HEK293 (cell line): Measurements from ENCODE around the gene SPEM3.

Experiments used
- EGR2 ChIP-seq: fragments of 450-650 bp; formaldehyde crosslinking; IDR thresholded peaks from 2 replicates; pipeline ENCODE4 v1.5.1; 2016; ENCODE audit warnings: low read depth, missing biosample characterization, missing genetic modification characterization
- GFI1B ChIP-seq: fragments of 450-650 bp; formaldehyde crosslinking; IDR thresholded peaks from 2 replicates; pipeline ENCODE4 v1.5.1; 2016; ENCODE audit warnings: missing biosample characterization, missing genetic modification characterization
- KLF1 ChIP-seq: fragments of 450-650 bp; formaldehyde crosslinking; IDR thresholded peaks from 2 replicates; pipeline ENCODE4 v1.5.1; 2016; ENCODE audit warnings: missing biosample characterization, missing genetic modification characterization
- SCRT1 ChIP-seq: fragments of 450-650 bp; formaldehyde crosslinking; IDR thresholded peaks from 2 replicates; pipeline ENCODE4 v1.5.1; 2016; ENCODE audit warnings: missing biosample characterization, missing genetic modification characterization, borderline replicate concordance
- YY1 ChIP-seq: fragments of 450-650 bp; formaldehyde crosslinking; IDR thresholded peaks from 2 replicates; pipeline ENCODE4 v1.5.1; 2018; ENCODE audit warnings: missing biosample characterization, missing genetic modification characterization
- ZBTB20 ChIP-seq: fragments of 450-650 bp; formaldehyde crosslinking; IDR thresholded peaks from 2 replicates; pipeline ENCODE4 v1.5.1; 2016; ENCODE audit warnings: missing biosample characterization, missing genetic modification characterization
- ZBTB26 ChIP-seq: fragments of 450-650 bp; formaldehyde crosslinking; optimal IDR thresholded peaks from 2 replicates; pipeline ENCODE3; 2016; ENCODE audit warnings: missing biosample characterization, mild to moderate bottlenecking, missing genetic modification characterization
- ZBTB49 ChIP-seq: fragments of 450-650 bp; formaldehyde crosslinking; IDR thresholded peaks from 2 replicates; pipeline ENCODE4 v1.5.1; 2016; ENCODE audit warnings: missing biosample characterization, missing genetic modification characterization, low read depth
- ZBTB7A ChIP-seq: fragments of 450-650 bp; formaldehyde crosslinking; IDR thresholded peaks from 2 replicates; pipeline ENCODE4 v1.5.1; 2016; ENCODE audit warnings: low read depth, missing biosample characterization, missing genetic modification characterization
- ZFP37 ChIP-seq: fragments of 450-650 bp; formaldehyde crosslinking; IDR thresholded peaks from 2 replicates; pipeline ENCODE4 v1.5.1; 2016; ENCODE audit warnings: missing biosample characterization, missing genetic modification characterization
- ZNF112 ChIP-seq: fragments of 450-650 bp; formaldehyde crosslinking; IDR thresholded peaks from 2 replicates; pipeline ENCODE4 v1.5.0; 2017; ENCODE audit warnings: missing biosample characterization, missing genetic modification characterization
- ZNF140 ChIP-seq: fragments of 450-650 bp; formaldehyde crosslinking; IDR thresholded peaks from 2 replicates; pipeline ENCODE4 v1.5.1; 2016; ENCODE audit warnings: missing biosample characterization, missing genetic modification characterization
- ZNF169 ChIP-seq: fragments of 450-650 bp; formaldehyde crosslinking; IDR thresholded peaks from 2 replicates; pipeline ENCODE4 v1.5.1; 2016; ENCODE audit warnings: missing biosample characterization, missing genetic modification characterization
- ZNF18 ChIP-seq: fragments of 450-650 bp; formaldehyde crosslinking; IDR thresholded peaks from 2 replicates; pipeline ENCODE4 v1.5.1; 2016; ENCODE audit warnings: missing biosample characterization, missing genetic modification characterization
- ZNF211 ChIP-seq: fragments of 450-650 bp; formaldehyde crosslinking; IDR thresholded peaks from 2 replicates; pipeline ENCODE4 v1.5.1; 2016; ENCODE audit warnings: low read depth, missing biosample characterization, missing genetic modification characterization
- ZNF221 ChIP-seq: fragments of 450-650 bp; formaldehyde crosslinking; IDR thresholded peaks from 2 replicates; pipeline ENCODE4 v1.5.1; 2017; ENCODE audit warnings: missing biosample characterization, missing genetic modification characterization, borderline replicate concordance
- ZNF510 ChIP-seq: fragments of 450-650 bp; formaldehyde crosslinking; IDR thresholded peaks from 2 replicates; pipeline ENCODE4 v1.5.1; 2018; ENCODE audit warnings: mild to moderate bottlenecking, missing genetic modification characterization, missing biosample characterization; ENCODE audit not compliant: insufficient replicate concordance
- ZNF529 ChIP-seq: fragments of 450-650 bp; formaldehyde crosslinking; IDR thresholded peaks from 2 replicates; pipeline ENCODE4 v1.5.1; 2017; ENCODE audit warnings: missing genetic modification characterization, missing biosample characterization; ENCODE audit not compliant: insufficient replicate concordance
- ZNF530 ChIP-seq: fragments of 450-650 bp; formaldehyde crosslinking; IDR thresholded peaks from 2 replicates; pipeline ENCODE4 v1.5.1; 2016; ENCODE audit warnings: low read depth, missing biosample characterization, missing genetic modification characterization
- ZNF544 ChIP-seq: fragments of 450-650 bp; formaldehyde crosslinking; IDR thresholded peaks from 2 replicates; pipeline ENCODE4 v1.5.0; 2017; ENCODE audit warnings: missing biosample characterization, missing genetic modification characterization
- ZNF560 ChIP-seq: fragments of 450-650 bp; formaldehyde crosslinking; IDR thresholded peaks from 2 replicates; pipeline ENCODE4 v1.5.1; 2017; ENCODE audit warnings: missing biosample characterization, missing genetic modification characterization, borderline replicate concordance
- ZNF561 ChIP-seq: fragments of 450-650 bp; IDR thresholded peaks from 2 replicates; pipeline ENCODE4 v1.5.1; 2018; ENCODE audit warnings: missing biosample characterization, missing genetic modification characterization, borderline replicate concordance
- ZNF600 ChIP-seq: fragments of 450-650 bp; formaldehyde crosslinking; IDR thresholded peaks from 2 replicates; pipeline ENCODE4 v1.5.1; 2016; ENCODE audit warnings: missing biosample characterization, missing genetic modification characterization
- TF ChIP-seq, protein P1 (sequence below): fragments of 450-650 bp; formaldehyde crosslinking; IDR thresholded peaks from 2 replicates; pipeline ENCODE4 v1.5.1; 2016; ENCODE audit warnings: missing biosample characterization, missing genetic modification characterization
- TF ChIP-seq, protein P2 (sequence below): fragments of 450-650 bp; formaldehyde crosslinking; IDR thresholded peaks from 2 replicates; pipeline ENCODE4 v1.5.1; 2016; ENCODE audit warnings: missing biosample characterization, missing genetic modification characterization
- TF ChIP-seq, protein P3 (sequence below): fragments of 450-650 bp; formaldehyde crosslinking; IDR thresholded peaks from 2 replicates; pipeline ENCODE4 v1.5.1; 2016; ENCODE audit warnings: missing biosample characterization, missing genetic modification characterization
- TF ChIP-seq, protein P4 (sequence below): fragments of 450-650 bp; formaldehyde crosslinking; IDR thresholded peaks from 2 replicates; pipeline ENCODE4 v1.5.1; 2016; ENCODE audit warnings: missing biosample characterization, missing genetic modification characterization
- TF ChIP-seq, protein P5 (sequence below): fragments of 450-650 bp; formaldehyde crosslinking; IDR thresholded peaks from 2 replicates; pipeline ENCODE4 v1.5.1; 2016; ENCODE audit warnings: missing biosample characterization, missing genetic modification characterization

SPEM3 gene

GRCh38 chr17:7480089-7480384 is 51.4 kb downstream of the SPEM3 start (continued):
- TF ChIP-seq ZBTB26 (tag by site-specific recombination) (peak; percentile 26), ZNF169 (tag by site-specific recombination) (no peak), EGR2 (tag by site-specific recombination) (no peak), ZBTB20 (tag by site-specific recombination) (peak; percentile 81; the same call in 1 of the 2 replicates), ZNF211 (tag by site-specific recombination) (no peak), ZNF18 (0 out of 2 replicates have a peak, but pooled peaks have one; percentile 53), ZNF530 (no peak), ZNF560 (tag by site-specific recombination) (no peak), KLF1 (tag by site-specific recombination) (0 out of 2 replicates have a peak, but pooled peaks have one; percentile 4), ZNF221 (tag by site-specific recombination) (no peak), ZNF561 (tag by site-specific recombination) (no peak), ZFP37 (tag by site-specific recombination) (no peak), GFI1B (tag by site-specific recombination) (no peak), ZNF112 (tag by site-specific recombination) (no peak), ZNF140 (tag by site-specific recombination) (no peak), ZNF600 (no peak), ZNF544 (tag by site-specific recombination) (no peak), SCRT1 (tag by site-specific recombination) (no peak), ZNF510 (tag by site-specific recombination) (no peak), YY1 (no peak), ZNF529 (tag by site-specific recombination) (no peak), ZBTB49 (tag by site-specific recombination) (no peak), ZBTB7A (tag by site-specific recombination) (no peak)
- TF ChIP-seq, protein P1, sequence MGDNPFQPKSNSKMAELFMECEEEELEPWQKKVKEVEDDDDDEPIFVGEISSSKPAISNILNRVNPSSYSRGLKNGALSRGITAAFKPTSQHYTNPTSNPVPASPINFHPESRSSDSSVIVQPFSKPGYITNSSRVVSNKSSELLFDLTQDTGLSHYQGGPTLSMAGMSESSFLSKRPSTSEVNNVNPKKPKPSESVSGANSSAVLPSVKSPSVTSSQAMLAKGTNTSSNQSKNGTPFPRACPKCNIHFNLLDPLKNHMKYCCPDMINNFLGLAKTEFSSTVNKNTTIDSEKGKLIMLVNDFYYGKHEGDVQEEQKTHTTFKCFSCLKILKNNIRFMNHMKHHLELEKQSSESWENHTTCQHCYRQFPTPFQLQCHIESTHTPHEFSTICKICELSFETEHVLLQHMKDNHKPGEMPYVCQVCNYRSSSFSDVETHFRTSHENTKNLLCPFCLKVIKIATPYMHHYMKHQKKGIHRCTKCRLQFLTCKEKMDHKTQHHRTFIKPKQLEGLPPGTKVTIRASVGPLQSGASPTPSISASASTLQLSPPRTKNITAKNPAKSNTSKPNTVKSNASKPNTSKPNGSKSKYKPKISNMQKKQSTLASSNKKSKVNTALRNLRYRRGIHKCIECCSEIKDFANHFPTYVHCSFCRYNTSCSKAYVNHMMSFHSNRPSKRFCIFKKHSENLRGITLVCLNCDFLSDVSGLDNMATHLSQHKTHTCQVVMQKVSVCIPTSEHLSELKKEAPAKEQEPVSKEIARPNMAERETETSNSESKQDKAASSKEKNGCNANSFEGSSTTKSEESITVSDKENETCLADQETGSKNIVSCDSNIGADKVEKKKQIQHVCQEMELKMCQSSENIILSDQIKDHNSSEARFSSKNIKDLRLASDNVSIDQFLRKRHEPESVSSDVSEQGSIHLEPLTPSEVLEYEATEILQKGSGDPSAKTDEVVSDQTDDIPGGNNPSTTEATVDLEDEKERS (tag by site-specific recombination): no peak
- TF ChIP-seq, protein P2, sequence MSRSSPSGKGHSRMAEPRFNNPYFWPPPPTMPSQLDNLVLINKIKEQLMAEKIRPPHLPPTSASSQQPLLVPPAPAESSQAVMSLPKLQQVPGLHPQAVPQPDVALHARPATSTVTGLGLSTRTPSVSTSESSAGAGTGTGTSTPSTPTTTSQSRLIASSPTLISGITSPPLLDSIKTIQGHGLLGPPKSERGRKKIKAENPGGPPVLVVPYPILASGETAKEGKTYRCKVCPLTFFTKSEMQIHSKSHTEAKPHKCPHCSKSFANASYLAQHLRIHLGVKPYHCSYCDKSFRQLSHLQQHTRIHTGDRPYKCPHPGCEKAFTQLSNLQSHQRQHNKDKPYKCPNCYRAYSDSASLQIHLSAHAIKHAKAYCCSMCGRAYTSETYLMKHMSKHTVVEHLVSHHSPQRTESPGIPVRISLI (tag by site-specific recombination): no peak
- TF ChIP-seq, protein P3, sequence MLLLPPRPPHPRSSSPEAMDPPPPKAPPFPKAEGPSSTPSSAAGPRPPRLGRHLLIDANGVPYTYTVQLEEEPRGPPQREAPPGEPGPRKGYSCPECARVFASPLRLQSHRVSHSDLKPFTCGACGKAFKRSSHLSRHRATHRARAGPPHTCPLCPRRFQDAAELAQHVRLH (tag by site-specific recombination): no peak
- TF ChIP-seq, protein P4, sequence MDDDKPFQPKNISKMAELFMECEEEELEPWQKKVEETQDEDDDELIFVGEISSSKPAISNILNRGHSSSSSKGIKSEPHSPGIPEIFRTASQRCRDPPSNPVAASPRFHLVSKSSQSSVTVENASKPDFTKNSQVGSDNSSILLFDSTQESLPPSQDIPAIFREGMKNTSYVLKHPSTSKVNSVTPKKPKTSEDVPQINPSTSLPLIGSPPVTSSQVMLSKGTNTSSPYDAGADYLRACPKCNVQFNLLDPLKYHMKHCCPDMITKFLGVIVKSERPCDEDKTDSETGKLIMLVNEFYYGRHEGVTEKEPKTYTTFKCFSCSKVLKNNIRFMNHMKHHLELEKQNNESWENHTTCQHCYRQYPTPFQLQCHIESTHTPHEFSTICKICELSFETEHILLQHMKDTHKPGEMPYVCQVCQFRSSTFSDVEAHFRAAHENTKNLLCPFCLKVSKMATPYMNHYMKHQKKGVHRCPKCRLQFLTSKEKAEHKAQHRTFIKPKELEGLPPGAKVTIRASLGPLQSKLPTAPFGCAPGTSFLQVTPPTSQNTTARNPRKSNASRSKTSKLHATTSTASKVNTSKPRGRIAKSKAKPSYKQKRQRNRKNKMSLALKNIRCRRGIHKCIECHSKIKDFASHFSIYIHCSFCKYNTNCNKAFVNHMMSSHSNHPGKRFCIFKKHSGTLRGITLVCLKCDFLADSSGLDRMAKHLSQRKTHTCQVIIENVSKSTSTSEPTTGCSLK (tag by site-specific recombination): no peak
- TF ChIP-seq, protein P5, sequence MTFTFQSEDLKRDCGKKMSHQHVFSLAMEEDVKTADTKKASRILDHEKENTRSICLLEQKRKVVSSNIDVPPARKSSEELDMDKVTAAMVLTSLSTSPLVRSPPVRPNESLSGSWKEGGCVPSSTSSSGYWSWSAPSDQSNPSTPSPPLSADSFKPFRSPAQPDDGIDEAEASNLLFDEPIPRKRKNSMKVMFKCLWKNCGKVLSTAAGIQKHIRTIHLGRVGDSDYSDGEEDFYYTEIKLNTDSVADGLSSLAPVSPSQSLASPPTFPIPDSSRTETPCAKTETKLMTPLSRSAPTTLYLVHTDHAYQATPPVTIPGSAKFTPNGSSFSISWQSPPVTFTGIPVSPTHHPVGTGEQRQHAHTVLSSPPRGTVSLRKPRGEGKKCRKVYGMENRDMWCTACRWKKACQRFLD (tag by site-specific recombination): no peak
